HCT116 (cell line): ENCODE results near the gene TYW1.
"Not testable (repeated sequence)": the region's sequence is repeated elsewhere in the genome, so short reads cannot be mapped to it uniquely, and the experiment has no call there.

ENCODE experiments used
- ATF3 ChIP-seq: IDR thresholded peaks from 2 replicates; pipeline ENCODE4 v1.6.1; 2012
- CBX3 ChIP-seq: IDR thresholded peaks from 2 replicates; pipeline ENCODE4 v1.6.1; 2012; ENCODE audit warnings: low read depth
- EZH2 ChIP-seq: fragments of 200-600 bp; sonication (generic); IDR thresholded peaks from 2 replicates; pipeline ENCODE4 v1.6.1; 2017; ENCODE audit warnings: antibody characterized with exemption, mixed run types
- EZH2phosphoT487 ChIP-seq: fragments of 200-600 bp; IDR thresholded peaks from 2 replicates; pipeline ENCODE4 v1.6.1; 2018; ENCODE audit warnings: antibody characterized with exemption, borderline replicate concordance
- MAX ChIP-seq: IDR thresholded peaks from 2 replicates; pipeline ENCODE4 v1.6.1; 2012
- POLR2A ChIP-seq: IDR thresholded peaks from 2 replicates; pipeline ENCODE4 v1.7.0; 2011; ENCODE audit warnings: borderline replicate concordance; ENCODE audit not compliant: insufficient read depth, insufficient read length; ENCODE audit errors: extremely low read depth
- POLR2AphosphoS5 ChIP-seq: IDR thresholded peaks from 2 replicates; pipeline ENCODE4 v1.6.1; 2011; ENCODE audit warnings: mild to moderate bottlenecking, low read depth, low read length, moderate library complexity
- SIN3A ChIP-seq: IDR thresholded peaks from 2 replicates; pipeline ENCODE4 v1.6.1; 2012; ENCODE audit warnings: low read depth
- TCF7L2 ChIP-seq: IDR thresholded peaks from 2 replicates; pipeline ENCODE4 v1.7.0; 2011; ENCODE audit warnings: borderline replicate concordance, inconsistent platforms; ENCODE audit not compliant: insufficient read depth, insufficient read length; ENCODE audit errors: extremely low read depth
- ZFX ChIP-seq: fragments of 450-650 bp; IDR thresholded peaks from 2 replicates; pipeline ENCODE4 v1.6.1; 2017
- ZNF274 ChIP-seq: fragments of 200-500 bp; sonication (Bioruptor generic); IDR thresholded peaks from 2 replicates; pipeline ENCODE4 v1.6.1; 2014; ENCODE audit warnings: mild to moderate bottlenecking, low read depth, low read length, inconsistent platforms
- TF ChIP-seq, protein P1 (sequence below), 3 experiments: fragments of 200-600 bp in 1 of 3; sonication (generic) in 1 of 3; IDR thresholded peaks in 2 of 3; conservative IDR thresholded peaks in 1 of 3; 2 replicates each; pipeline ENCODE4 v1.5.1; 2012 to 2017; ENCODE audit warnings: low read depth in 2 of 3, low read length in 2 of 3, antibody characterized with exemption in 1 of 3, borderline replicate concordance in 1 of 3, control low read depth in 1 of 3, mild to moderate bottlenecking in 1 of 3, mixed read lengths in 1 of 3, mixed run types in 1 of 3, moderate library complexity in 1 of 3; ENCODE audit not compliant: insufficient read depth in 1 of 3
- TF ChIP-seq, protein P2 (sequence below): IDR thresholded peaks from 2 replicates; pipeline ENCODE4 v1.6.1; 2012; ENCODE audit warnings: low read depth

- not testable (repeated sequence) for TF ChIP-seq ATF3, EZH2, POLR2AphosphoS5, SIN3A, CBX3, POLR2A, ZFX, TCF7L2, MAX, ZNF274, EZH2phosphoT487
- TF ChIP-seq, protein P1, sequence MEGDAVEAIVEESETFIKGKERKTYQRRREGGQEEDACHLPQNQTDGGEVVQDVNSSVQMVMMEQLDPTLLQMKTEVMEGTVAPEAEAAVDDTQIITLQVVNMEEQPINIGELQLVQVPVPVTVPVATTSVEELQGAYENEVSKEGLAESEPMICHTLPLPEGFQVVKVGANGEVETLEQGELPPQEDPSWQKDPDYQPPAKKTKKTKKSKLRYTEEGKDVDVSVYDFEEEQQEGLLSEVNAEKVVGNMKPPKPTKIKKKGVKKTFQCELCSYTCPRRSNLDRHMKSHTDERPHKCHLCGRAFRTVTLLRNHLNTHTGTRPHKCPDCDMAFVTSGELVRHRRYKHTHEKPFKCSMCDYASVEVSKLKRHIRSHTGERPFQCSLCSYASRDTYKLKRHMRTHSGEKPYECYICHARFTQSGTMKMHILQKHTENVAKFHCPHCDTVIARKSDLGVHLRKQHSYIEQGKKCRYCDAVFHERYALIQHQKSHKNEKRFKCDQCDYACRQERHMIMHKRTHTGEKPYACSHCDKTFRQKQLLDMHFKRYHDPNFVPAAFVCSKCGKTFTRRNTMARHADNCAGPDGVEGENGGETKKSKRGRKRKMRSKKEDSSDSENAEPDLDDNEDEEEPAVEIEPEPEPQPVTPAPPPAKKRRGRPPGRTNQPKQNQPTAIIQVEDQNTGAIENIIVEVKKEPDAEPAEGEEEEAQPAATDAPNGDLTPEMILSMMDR (IDR thresholded peaks at IDR 0.05 in 2 of 3, conservative IDR thresholded peaks at IDR 0.05 in 1 of 3; ENCODE audit: borderline replicate concordance in 1 of 3, insufficient read depth in 1 of 3, low read depth in 2 of 3, low read length in 2 of 3) = not testable (repeated sequence)
- TF ChIP-seq, protein P2, sequence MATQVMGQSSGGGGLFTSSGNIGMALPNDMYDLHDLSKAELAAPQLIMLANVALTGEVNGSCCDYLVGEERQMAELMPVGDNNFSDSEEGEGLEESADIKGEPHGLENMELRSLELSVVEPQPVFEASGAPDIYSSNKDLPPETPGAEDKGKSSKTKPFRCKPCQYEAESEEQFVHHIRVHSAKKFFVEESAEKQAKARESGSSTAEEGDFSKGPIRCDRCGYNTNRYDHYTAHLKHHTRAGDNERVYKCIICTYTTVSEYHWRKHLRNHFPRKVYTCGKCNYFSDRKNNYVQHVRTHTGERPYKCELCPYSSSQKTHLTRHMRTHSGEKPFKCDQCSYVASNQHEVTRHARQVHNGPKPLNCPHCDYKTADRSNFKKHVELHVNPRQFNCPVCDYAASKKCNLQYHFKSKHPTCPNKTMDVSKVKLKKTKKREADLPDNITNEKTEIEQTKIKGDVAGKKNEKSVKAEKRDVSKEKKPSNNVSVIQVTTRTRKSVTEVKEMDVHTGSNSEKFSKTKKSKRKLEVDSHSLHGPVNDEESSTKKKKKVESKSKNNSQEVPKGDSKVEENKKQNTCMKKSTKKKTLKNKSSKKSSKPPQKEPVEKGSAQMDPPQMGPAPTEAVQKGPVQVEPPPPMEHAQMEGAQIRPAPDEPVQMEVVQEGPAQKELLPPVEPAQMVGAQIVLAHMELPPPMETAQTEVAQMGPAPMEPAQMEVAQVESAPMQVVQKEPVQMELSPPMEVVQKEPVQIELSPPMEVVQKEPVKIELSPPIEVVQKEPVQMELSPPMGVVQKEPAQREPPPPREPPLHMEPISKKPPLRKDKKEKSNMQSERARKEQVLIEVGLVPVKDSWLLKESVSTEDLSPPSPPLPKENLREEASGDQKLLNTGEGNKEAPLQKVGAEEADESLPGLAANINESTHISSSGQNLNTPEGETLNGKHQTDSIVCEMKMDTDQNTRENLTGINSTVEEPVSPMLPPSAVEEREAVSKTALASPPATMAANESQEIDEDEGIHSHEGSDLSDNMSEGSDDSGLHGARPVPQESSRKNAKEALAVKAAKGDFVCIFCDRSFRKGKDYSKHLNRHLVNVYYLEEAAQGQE = not testable (repeated sequence)
Measured at GRCh38 chr7:67128257-67128656, 131.6 kb downstream of the TYW1 start.
